ENCODE measurements around the gene MYOT.

GRCh38 chr5:137819766-137820165 is 47.9 kb upstream of the MYOT start:
- TF ChIP-seq EZH2 (IDR thresholded peaks at IDR 0.05; ENCODE audit: insufficient read depth, low read length) (no peak), CTCF (IDR thresholded peaks at IDR 0.05; ENCODE audit: insufficient read depth, low read depth, low read length) (no peak)
